KMS-11 (cell line): ENCODE results near the gene STAT5B.

Source experiments
- H2AFZ ChIP-seq: fragments of 200-600 bp; sonication (generic); 2 replicates; pipeline ENCODE4 v1.6.1; 2016; ENCODE audit warnings: antibody characterized with exemption, mixed run types, low read depth
- H3K27ac ChIP-seq: fragments of 200-600 bp; sonication (generic); 2 replicates; pipeline ENCODE4 v1.6.1; 2016; ENCODE audit warnings: mild to moderate bottlenecking, mixed run types
- H3K27me3 ChIP-seq: fragments of 200-600 bp; sonication (generic); 2 replicates; pipeline ENCODE4 v1.6.1; 2017; ENCODE audit warnings: mild to moderate bottlenecking, low read depth, mixed run types, moderate library complexity; ENCODE audit not compliant: insufficient read depth
- H3K36me3 ChIP-seq: fragments of 200-600 bp; sonication (generic); 2 replicates; pipeline ENCODE4 v1.6.1; 2017; ENCODE audit warnings: mild to moderate bottlenecking, mixed run types; ENCODE audit not compliant: insufficient read depth
- H3K4me1 ChIP-seq: fragments of 200-600 bp; sonication (generic); 2 replicates; pipeline ENCODE4 v1.6.1; 2016; ENCODE audit warnings: mild to moderate bottlenecking, low read depth, mixed run types; ENCODE audit not compliant: poor library complexity, severe bottlenecking
- H3K4me2 ChIP-seq: fragments of 200-600 bp; sonication (generic); 2 replicates; pipeline ENCODE4 v1.7.0; 2016; ENCODE audit warnings: mild to moderate bottlenecking, mixed run types
- H3K4me3 ChIP-seq: fragments of 200-600 bp; sonication (generic); IDR thresholded peaks from 2 replicates; pipeline ENCODE4 v1.6.1; 2017; ENCODE audit warnings: low read depth, low read length, mixed read lengths; ENCODE audit not compliant: insufficient read depth
- H3K79me2 ChIP-seq: fragments of 200-600 bp; sonication (generic); 2 replicates; pipeline ENCODE4 v1.6.1; 2016; ENCODE audit warnings: low read depth, mixed run types; ENCODE audit not compliant: insufficient read depth
- H3K9ac ChIP-seq: fragments of 200-600 bp; sonication (generic); 2 replicates; pipeline ENCODE4 v1.6.1; 2016; ENCODE audit warnings: mild to moderate bottlenecking, mixed run types
- H4K20me1 ChIP-seq: fragments of 200-600 bp; sonication (generic); 2 replicates; pipeline ENCODE4 v1.6.1; 2016; ENCODE audit warnings: mild to moderate bottlenecking, mixed run types; ENCODE audit not compliant: insufficient read depth
- CTCF ChIP-seq: fragments of 200-600 bp; sonication (generic); conservative IDR thresholded peaks from 2 replicates; pipeline ENCODE4 v1.6.1; 2017; ENCODE audit warnings: low read depth, mild to moderate bottlenecking, antibody characterized with exemption, low read length, moderate library complexity, mixed read lengths

Gene STAT5B

DNA sequence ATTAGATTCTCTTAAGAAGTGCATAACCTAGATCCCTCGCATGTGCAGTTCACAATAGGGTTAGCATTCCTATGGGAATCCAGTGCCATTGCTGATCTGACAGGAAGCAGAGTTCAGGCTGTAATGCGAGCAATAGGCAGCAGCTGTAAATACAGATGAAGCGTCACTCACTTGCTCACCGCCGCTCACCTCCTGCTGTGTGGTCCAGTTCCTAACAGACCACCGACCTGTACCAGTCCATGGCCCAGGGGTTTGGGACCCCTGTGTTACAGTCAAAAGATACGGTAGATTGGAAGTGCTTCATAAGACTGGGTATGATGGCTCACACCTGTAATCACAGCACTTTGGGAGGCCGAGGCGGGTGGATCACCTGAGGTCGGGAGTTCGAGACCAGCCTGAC lies 14.9 kb upstream of the STAT5B start:
- Histone ChIP-seq H3K4me1 (no peaks in the 10 kb centered on the region), H3K4me3 (no peak overlapping the region), H3K4me2 (no peak overlapping the region), H2AFZ (no peak overlapping the region), H3K27me3 (peaks cover 27% of the 10 kb centered on the region), H3K27ac (no peak overlapping the region), H4K20me1 (no peaks in the 10 kb centered on the region), H3K9ac (no peak overlapping the region), H3K79me2 (no peaks in the 10 kb centered on the region), H3K36me3 (no peaks in the 10 kb centered on the region)
- no peak for TF ChIP-seq CTCF

- peaks cover 27% of the 10 kb centered on the region for H3K27me3 ChIP-seq
- TF ChIP-seq CTCF = no peak
- H3K36me3 ChIP-seq = no peaks in the 10 kb centered on the region
- no peak overlapping the region for H3K4me3 ChIP-seq
- no peak overlapping the region for H3K4me2 ChIP-seq
- H3K9ac ChIP-seq = no peak overlapping the region
- no peaks in the 10 kb centered on the region for H4K20me1 ChIP-seq
- no peaks in the 10 kb centered on the region for H3K4me1 ChIP-seq
- H2AFZ ChIP-seq = no peak overlapping the region
- H3K79me2 ChIP-seq = no peaks in the 10 kb centered on the region
- H3K27ac ChIP-seq = no peak overlapping the region
Measured at GRCh38 chr17:42290577-42290976, 14.4 kb upstream of the STAT5B start.

DNA sequence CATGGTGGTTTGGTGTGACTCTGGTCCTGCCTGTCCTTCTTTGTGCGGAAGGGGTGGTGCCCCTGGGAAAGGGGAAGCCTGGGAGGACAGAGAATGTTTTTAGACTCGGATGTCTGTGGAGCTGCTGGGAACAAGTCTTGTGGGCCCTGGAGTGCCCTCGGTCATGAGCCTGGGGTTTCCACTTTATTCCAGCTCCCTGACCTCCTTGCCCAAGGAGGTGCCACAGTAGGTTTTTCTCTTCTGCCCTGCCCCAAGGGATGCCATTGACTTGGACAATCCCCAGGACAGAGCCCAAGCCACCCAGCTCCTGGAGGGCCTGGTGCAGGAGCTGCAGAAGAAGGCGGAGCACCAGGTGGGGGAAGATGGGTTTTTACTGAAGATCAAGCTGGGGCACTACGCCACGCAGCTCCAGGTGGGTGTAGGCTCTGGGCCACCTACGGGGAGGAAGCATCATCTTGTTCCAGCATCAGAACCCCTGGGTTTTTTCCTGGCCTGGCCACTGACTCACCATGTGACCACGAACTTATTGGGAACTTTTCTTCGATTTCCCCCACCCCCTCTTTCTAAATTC lies 13.5 kb upstream of the STAT5B start:
- Histone ChIP-seq H3K79me2 (no peaks in the 10 kb centered on the region), H3K27me3 (peaks cover 27% of the 10 kb centered on the region), H3K4me3 (no peak overlapping the region), H3K27ac (no peak overlapping the region), H3K4me1 (no peaks in the 10 kb centered on the region), H3K9ac (no peak overlapping the region), H3K4me2 (no peak overlapping the region), H4K20me1 (no peaks in the 10 kb centered on the region), H3K36me3 (no peaks in the 10 kb centered on the region), H2AFZ (no peak overlapping the region)
- TF ChIP-seq CTCF = no peak

- H3K9ac ChIP-seq = no peak overlapping the region
- no peak overlapping the region for H3K4me3 ChIP-seq
- no peak for TF ChIP-seq CTCF
- H2AFZ ChIP-seq = no peak overlapping the region
- H3K4me1 ChIP-seq = no peaks in the 10 kb centered on the region
- H3K27me3 ChIP-seq = peaks cover 27% of the 10 kb centered on the region
- no peak overlapping the region for H3K27ac ChIP-seq
- no peaks in the 10 kb centered on the region for H3K79me2 ChIP-seq
- no peak overlapping the region for H3K4me2 ChIP-seq
- no peaks in the 10 kb centered on the region for H3K36me3 ChIP-seq
- no peaks in the 10 kb centered on the region for H4K20me1 ChIP-seq
Measured at GRCh38 chr17:42288803-42289610, 12.8 kb upstream of the STAT5B start.
